ENCODE data around the gene LCE7A.

LCE7A gene

GRCh38 chr1:152827173-152827572 lies 32.6 kb upstream of the LCE7A start, which contains the start of gene LCE1A:
TSS of gene LCE1A (plus strand) at chr1:152827473. CDS start at chr1:152827473, 0 bp downstream.
- ChIA-PET CTCF (interaction anchor here (0.9 to 1.2 kb wide), 2 partner anchors 9 to 33 kb away, joined by 3 read pairs; no protein-coding TSS in a partner anchor), POLR2A (no interaction called here)
- TF ChIP-seq CTCF (IDR thresholded peaks at IDR 0.05; ENCODE audit: control extremely low read depth, extremely low read depth, low read depth, missing control alignments) = no peak
- no peak for DNase-seq (ENCODE audit: extremely low spot score)

GRCh38 chr1:152836870-152837269 lies 22.9 kb upstream of the LCE7A start:
- TF ChIP-seq CTCF (IDR thresholded peaks at IDR 0.05; ENCODE audit: control extremely low read depth, extremely low read depth, low read depth, missing control alignments) = no peak
- ChIA-PET POLR2A (no interaction called here), CTCF (interaction anchor here (1.1 kb wide), 1 partner anchor 19 kb away, joined by 4 read pairs; no protein-coding TSS in a partner anchor)
- DNase-seq (ENCODE audit: extremely low spot score) = no peak

GRCh38 chr1:152842556-152842955 lies 17.2 kb upstream of the LCE7A start, which contains the start of gene LCE6A:
TSS of gene LCE6A (plus strand) at chr1:152842856. CDS start at chr1:152843521, 665 bp downstream.
- TF ChIP-seq CTCF (IDR thresholded peaks at IDR 0.05; ENCODE audit: control extremely low read depth, extremely low read depth, low read depth, missing control alignments) = no peak
- CTCF ChIA-PET = no interaction called here
- POLR2A ChIA-PET = no interaction called here
- DNase-seq (ENCODE audit: extremely low spot score) = no peak

- ChIA-PET CTCF (interaction anchor here (0.7 to 3.0 kb wide), 7 partner anchors 10 to 202 kb away, joined by 3 to 20 read pairs (median 8); no protein-coding TSS in a partner anchor), POLR2A (no interaction called here)
- no peak for DNase-seq (ENCODE audit: extremely low spot score)
- TF ChIP-seq CTCF (IDR thresholded peaks at IDR 0.05; ENCODE audit: control extremely low read depth, extremely low read depth, low read depth, missing control alignments) = no peak
Measured at GRCh38 chr1:152855661-152856060, 4.1 kb upstream of the LCE7A start.

GRCh38 chr1:152858062-152858461 lies 1.7 kb upstream of the LCE7A start:
- ChIA-PET CTCF (interaction anchor here (1.0 to 3.0 kb wide), 3 partner anchors 12 to 335 kb away, joined by 3 to 20 read pairs (median 3); no protein-coding TSS in a partner anchor), POLR2A (no interaction called here)
- no peak for DNase-seq (ENCODE audit: extremely low spot score)
- no peak for TF ChIP-seq CTCF (IDR thresholded peaks at IDR 0.05; ENCODE audit: control extremely low read depth, extremely low read depth, low read depth, missing control alignments)

GRCh38 chr1:152860129-152860528 lies 333 bp downstream of the LCE7A start:
- CTCF ChIA-PET = interaction anchor here (0.9 to 1.4 kb wide), 5 partner anchors 9 to 333 kb away, joined by 3 to 4 read pairs (median 3); no protein-coding TSS in a partner anchor

More at GRCh38 chr1:152860129-152860528, 333 bp downstream of the LCE7A start:
- no peak for DNase-seq (ENCODE audit: extremely low spot score)
- no peak for TF ChIP-seq CTCF (IDR thresholded peaks at IDR 0.05; ENCODE audit: control extremely low read depth, extremely low read depth, low read depth, missing control alignments)
- POLR2A ChIA-PET = no interaction called here

Data from GM10248 (cell line).